GM21786 (cell line): ENCODE measurements around the gene MAGI2.

Experiments used
- ATAC-seq: cut with Tn5 transposase; IDR thresholded peaks from one replicate; pipeline ENCODE4 v1.9.1; 2021; ENCODE audit not compliant: unreplicated experiment

The MAGI2 gene

DNA sequence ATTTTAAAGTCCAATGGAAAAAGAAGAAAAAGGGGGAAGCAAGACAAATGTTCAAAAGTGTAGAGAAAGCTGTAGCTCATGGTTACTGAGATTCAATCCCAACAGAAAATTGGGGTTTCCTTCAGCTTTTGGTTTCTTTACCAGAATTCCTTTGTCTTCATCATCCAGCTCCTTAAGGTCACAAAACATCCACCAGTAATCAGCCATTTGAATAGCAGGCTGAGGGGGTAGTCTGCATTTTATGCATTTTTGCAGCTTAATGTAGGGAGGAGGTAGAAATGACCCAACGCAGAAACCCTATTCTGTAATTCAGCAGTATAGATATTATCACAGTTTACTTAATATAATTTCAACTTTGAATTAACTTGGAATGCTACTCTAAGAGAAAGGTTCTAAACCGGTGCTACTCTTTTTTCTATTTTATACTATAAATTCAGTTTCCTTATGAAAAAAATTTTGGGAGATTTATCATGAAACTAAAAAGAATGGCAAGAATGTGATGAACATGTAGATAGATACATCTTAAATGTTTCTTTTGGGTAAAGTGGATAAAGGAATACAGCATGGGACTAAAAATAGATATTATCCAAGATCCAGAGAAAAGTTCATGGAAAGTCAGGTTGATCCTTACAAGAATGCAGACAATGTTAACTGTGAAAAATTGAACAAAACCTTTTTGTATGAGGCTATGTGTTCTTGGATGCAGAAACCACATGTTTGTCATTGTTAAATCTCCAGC, 1058.0 kb downstream of the MAGI2 start:
- no peak for ATAC-seq

DNA sequence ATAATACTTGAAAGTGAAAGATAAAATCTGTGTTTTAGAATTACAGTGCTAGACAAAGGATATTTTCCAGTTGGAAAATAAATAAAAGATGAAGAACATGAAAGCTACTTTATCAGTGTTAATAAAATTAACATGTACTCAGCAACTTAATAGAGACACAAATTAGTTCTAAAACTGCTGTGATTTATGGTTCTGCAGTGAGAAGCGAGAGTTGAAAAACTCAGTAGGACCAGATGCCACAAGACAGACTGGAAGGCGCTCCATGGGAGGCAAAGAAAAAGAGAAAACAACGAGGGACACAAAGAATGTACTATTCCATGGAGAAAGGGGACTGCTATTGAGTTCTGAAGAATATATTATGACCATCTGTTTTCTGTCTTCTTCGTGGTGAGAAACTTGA, 1064.4 kb downstream of the MAGI2 start:
- no peak for ATAC-seq

- ATAC-seq = no peak
Observed at GRCh38 chr7:78386520-78386919, 1066.9 kb downstream of the MAGI2 start.

GRCh38 chr7:78383096-78383880, 1070.2 kb downstream of the MAGI2 start:
- no peak for ATAC-seq

GRCh38 chr7:78379148-78379547, 1074.3 kb downstream of the MAGI2 start:
- no peak for ATAC-seq

DNA sequence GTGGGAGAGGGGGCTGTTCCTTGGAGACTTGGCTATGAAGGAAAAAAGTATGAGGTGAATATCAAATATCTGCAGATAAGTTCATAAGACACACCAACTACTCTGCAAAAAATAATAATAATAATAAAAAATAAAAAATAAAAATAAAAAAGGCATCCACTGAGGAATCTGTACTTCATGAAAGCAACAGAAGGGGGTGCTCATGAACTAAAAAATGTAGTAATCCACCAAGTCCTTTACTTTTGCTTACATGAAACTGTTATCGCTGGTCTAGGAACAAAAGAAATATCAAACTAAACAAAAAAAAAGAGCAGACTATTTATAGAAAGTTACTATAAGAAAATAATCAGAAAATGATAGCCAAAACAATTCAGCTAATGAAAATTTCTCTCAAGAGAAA, 1075.9 kb downstream of the MAGI2 start:
- ATAC-seq = no peak

DNA sequence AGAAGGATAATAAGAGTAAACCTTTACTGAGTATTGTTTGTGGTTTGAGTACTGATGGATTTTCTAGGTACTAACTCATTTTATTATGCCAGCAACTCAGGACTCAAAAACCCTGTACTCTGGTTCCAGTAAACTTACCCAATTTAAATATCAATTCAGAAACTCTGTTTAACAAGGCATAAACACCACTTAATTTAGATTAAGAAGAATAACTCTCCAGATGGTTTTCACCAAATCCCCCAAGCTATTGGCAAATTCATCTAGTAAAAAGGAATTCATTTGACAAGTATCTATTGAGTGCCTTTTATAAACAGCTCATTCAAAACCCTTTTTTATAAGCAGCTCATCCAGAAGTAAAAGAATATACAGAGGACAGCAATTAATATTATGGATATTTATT, 1082.5 kb downstream of the MAGI2 start:
- no peak for ATAC-seq

- ATAC-seq = no peak
Observed at GRCh38 chr7:78368771-78369170, 1084.7 kb downstream of the MAGI2 start.

DNA sequence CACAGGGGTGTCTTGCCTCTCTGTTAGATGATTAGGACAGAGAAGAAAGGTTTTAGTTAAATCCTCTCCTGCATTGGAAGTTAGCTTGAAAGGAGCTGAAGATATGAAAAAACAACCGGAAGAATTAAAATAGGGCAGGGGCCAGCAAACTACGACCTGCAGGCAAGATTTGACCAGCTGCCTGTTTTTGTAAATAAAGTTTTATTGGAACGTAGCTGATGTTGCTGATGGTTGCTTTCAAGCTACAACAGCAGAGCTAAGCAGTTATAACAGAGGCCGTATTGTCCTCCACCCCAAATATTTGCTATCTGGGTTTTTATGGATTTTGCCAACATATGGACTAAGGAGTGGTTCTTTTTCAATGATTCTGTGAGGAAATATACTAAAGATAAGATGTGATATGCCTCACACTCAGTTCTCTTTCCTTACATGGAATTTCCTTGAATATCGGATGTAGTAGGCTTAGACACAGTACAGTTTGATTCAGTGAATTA, 1086.1 kb downstream of the MAGI2 start:
- ATAC-seq = no peak

DNA sequence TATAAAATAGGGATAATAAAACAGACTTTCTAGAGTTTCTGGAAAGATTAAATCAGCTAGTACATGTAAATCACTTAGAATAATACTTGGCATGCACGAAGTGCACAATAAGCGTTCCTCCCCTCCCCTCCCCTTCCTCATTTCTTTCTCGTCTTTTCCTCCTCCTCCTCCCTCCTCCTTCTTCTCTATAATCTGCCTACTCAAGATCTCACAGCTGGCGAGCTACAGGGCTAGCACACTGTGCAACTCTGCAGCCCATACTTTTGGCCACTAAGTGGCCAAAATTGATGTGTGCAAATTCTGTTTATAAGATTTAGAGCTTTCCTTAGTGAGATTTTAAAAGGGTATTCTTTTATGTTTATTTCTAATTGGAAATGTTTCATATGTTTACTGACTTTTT, 1089.6 kb downstream of the MAGI2 start:
- no peak for ATAC-seq

- no peak for ATAC-seq
Observed at GRCh38 chr7:78359836-78360235, 1093.6 kb downstream of the MAGI2 start.

- no peak for ATAC-seq
Observed at GRCh38 chr7:78357709-78358108, 1095.8 kb downstream of the MAGI2 start.

- no peak for ATAC-seq
Observed at GRCh38 chr7:78355834-78356233, 1097.6 kb downstream of the MAGI2 start.

DNA sequence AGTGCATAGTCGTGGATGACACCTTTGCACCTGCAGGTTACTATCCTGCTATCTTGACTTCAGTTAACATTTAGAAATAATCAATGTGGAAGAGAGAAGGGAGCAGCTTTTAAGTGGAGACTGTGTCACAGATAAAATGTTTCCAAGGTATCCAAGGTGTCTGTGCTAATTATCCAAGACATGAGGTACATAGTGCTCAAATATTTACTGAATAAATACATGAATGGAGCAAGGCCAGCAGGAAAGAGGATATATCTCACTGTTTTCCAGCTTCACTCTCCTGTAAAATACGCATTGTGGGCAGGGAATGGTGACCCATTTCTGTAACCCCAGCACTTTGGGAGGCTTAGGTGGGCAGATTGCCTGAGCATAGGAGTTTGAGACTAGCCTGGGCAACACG, 1102.5 kb downstream of the MAGI2 start:
- ATAC-seq = no peak

- no peak for ATAC-seq
Observed at GRCh38 chr7:78350391-78350790, 1103.1 kb downstream of the MAGI2 start.

- ATAC-seq = no peak
Observed at GRCh38 chr7:78346827-78347226, 1106.6 kb downstream of the MAGI2 start.

GRCh38 chr7:78345979-78346378, 1107.5 kb downstream of the MAGI2 start:
- ATAC-seq = no peak

GRCh38 chr7:78345293-78345911, 1108.1 kb downstream of the MAGI2 start:
- ATAC-seq = no peak

- ATAC-seq = no peak
Observed at GRCh38 chr7:78334426-78334825, 1119.0 kb downstream of the MAGI2 start.

GRCh38 chr7:78333530-78334425, 1119.7 kb downstream of the MAGI2 start:
- no peak for ATAC-seq
